WI38 (cell line): ENCODE measurements around the gene TMUB1.

Experiments used
- H3K4me3 ChIP-seq: 2 replicates; pipeline ENCODE4 v1.5.1; 2011; ENCODE audit warnings: low read depth, mild to moderate bottlenecking, control low read depth, low read length
- CTCF ChIP-seq: IDR thresholded peaks from 2 replicates; pipeline ENCODE4 v1.5.1; 2012; ENCODE audit warnings: low read depth, mild to moderate bottlenecking, control low read depth, low read length

TMUB1 gene

DNA sequence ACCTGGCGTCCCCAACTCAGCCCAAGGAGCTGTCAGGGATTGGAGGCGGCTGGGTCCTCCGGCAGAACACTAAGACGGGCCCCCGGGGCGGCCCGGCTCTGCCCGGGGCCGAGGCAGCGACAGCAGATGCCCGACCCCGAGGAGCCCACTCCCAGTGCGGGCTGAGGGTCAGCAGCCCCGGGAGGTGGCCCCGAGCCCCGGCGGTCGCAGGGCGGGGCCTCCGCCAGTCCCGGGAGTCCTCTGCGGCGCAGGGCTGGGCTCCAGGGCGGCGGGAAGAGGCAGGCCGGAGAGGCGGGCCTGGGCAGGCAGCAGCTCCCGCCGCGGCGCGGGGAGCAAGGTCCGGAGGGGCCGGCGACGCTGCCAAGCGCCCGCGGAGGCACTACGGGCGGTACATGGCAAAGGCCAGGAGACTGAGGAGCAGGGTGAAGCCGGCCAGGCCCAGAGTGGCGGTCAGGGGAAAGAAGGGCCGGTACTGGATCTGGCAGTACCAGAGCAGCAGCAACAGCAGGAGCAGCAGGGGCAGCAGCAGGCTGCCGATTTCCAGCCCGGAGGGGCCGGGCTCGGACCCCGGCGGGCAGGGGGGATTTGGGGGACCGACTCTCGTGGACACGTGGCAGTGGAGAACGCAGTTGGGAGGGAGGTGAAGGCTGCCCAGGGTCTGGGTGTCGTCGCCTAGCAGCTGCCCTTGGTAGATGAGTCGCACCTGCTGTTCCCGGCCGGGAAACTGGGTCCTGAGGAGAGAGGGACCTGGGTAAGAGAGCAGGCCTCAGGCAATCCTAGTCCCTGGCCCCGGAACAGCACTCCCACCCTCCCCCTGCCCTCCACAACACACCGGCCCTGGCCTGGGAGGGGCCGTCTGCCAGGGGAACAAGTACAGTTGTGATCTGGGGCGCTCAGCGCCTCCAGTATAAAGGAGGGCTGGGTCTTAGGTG lies 1.9 kb downstream of the TMUB1 start:
- H3K4me3 ChIP-seq, result peak overlapping the region; percentile 88
- no peak for TF ChIP-seq CTCF

DNA sequence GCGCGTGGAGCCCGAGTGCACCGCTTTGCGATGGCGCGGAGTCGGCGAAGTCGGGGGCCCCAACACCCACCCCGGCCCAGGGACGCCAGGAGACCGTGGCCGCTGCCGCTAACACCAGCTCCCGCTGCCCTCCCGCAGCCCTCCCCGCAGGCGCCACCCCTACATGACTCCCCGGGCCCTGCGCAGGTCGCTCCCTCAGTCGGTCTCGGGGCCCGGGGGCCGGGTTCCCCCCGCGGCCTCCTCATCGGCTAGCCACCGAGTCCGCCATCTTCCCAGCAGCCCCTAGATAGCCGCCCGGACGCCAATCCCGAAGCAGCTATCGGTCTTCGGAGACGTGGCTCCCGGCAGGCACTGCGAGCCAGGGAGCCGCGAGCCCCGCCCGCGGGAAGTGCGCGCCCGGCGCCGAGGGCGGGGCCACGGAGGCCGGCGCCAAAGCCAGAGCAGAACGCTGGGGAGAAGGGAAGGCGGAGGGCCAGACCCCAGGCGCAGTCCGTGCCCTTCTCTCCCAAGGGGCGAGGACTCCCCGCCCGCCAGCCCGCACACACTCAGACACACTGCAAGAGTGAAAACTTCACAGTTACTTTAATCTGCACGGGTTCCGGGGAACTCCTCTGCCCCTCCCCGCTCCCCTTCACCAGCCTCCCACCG lies 2.6 kb downstream of the TMUB1 start, which contains the start of gene FASTK:
FASTK (minus strand) TSS at position 288 of the 648 bp plus-strand sequence; CDS start at position 245, 43 bp downstream.
- no peak for TF ChIP-seq CTCF
- H3K4me3 ChIP-seq, result peak within 1 kb of the TSS; percentile 88

- peak overlapping the region; percentile 88 for H3K4me3 ChIP-seq
- no peak for TF ChIP-seq CTCF
Observed at GRCh38 chr7:151080067-151080521, 3.2 kb downstream of the TMUB1 start.

DNA sequence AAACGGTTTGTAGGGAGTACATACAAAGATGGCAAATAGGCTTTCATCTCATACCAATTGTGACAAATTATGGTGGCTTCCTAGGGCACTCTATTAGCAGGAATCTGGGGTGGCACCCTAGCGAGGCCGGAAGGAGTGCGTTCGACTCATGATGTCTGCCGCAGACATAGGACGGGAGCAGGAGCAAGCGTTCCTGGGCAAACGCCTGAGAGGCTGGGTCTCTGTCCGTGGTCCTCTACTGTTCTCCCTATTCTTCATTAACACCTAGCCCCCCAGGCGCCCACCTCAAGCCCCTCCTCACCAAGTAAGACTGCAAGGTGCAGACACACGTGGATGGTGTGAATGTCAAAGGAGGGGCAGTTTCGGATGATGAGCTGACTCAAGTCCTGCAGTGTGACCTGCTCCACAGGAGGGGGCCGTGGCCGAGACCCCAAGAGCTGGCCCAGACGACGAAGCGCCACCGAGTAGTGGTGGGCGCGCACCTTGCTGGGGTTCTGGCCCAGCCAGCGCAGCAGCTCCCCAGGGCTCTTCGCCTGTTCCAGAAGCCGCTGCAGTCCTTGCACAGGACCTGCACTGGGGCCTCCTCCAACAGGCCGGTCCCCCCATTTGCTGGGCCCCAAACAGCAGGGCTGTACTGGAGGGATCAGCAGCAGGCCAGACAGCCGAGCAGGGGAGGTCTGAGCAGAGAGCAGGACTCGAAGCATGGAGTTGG lies 3.9 kb downstream of the TMUB1 start:
- peak overlapping the region; percentile 88 for H3K4me3 ChIP-seq
- no peak for TF ChIP-seq CTCF

DNA sequence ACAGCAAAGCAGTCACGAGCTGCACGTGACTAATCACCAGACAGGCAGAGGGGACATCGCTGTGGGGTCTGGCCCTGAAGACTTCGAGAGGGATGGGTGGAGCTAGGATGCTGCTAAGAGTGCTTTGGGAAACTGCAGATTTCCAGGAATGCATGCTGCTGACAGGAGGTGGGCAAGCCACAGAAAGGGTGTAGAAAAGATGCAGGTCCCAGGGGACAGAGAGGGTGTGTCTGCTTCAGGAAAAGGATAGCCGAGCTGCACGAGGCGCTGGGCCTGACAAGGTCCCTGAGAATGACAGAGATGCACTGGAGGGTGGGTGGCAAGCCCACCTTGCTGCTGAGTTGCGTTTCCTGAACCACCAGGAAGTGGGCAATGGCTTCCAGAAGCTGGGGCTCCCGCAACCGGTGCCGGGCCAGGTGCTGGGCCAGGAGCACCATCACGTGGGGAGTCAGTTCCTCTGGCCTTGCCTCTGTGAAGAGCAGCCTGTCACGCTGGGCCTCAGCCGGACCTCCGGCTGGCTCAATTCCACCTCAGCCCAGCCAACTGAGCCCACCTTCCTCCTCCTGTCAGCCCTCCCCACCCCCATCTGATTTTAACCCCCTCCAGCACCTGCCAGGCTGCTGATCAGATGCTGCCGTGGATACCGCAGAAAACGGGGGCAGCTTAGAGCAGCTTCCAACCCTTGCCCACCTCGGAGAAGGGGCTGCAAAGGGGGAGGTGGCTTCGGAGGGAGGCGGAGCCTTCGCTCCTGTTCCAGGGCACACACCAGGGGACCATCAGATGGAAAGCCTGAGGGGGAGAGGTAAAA lies 4.9 kb downstream of the TMUB1 start:
- TF ChIP-seq CTCF, result no peak
- no peak overlapping the region for H3K4me3 ChIP-seq

DNA sequence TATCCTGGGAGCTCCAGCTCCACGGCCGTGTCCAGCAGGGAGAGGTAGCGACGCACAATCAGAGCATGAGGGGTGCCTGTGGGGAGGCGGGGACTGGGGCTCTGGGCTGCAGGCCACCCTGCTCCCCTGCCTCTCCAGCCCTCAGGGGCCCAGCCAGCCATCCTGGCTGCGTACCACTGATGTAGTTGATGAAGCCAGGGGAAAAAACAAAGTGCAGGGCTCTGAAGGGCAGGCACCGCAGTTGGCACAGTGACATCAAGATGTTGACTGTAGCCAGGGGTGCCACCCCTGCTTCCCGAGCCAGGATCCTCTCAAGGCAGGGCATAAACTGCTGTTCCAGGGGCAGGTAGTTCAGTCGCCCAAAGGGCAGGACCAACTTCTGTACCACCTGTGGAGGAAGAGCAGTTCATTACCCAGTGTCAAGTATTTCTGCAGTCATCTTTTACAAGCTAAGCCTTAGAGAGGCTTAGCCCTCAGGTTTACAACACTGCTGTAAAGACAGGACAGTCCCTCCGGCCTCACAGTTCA lies 5.5 kb downstream of the TMUB1 start:
- TF ChIP-seq CTCF, result no peak
- no peak overlapping the region for H3K4me3 ChIP-seq
